Epithelial cell of esophagus (primary cell): ENCODE results near the gene RALGPS2.

ENCODE experiments used
- DNase-seq: peaks from one replicate; pipeline ENCODE4 v3.0.0; 2010; ENCODE audit warnings: low read depth
- H3K4me3 ChIP-seq: 2 replicates; pipeline ENCODE4 v1.5.1; 2011; ENCODE audit warnings: mild to moderate bottlenecking, low read length, control low read depth
- CTCF ChIP-seq: IDR thresholded peaks from 2 replicates; pipeline ENCODE4 v1.5.1; 2011; ENCODE audit warnings: low read depth, mild to moderate bottlenecking, low read length, control low read depth, inconsistent platforms; ENCODE audit not compliant: insufficient read depth; ENCODE audit errors: missing control alignments

RALGPS2 gene

GRCh38 chr1:178694923-178695525, 30.0 kb upstream of the RALGPS2 start:
- H3K4me3 ChIP-seq: no peak overlapping the region
- no peak for DNase-seq
- TF ChIP-seq CTCF: no peak

GRCh38 chr1:178702146-178702545, 22.9 kb upstream of the RALGPS2 start:
- DNase-seq: peak; percentile 30
- H3K4me3 ChIP-seq: no peak overlapping the region
- no peak for TF ChIP-seq CTCF

GRCh38 chr1:178704833-178705232, 20.2 kb upstream of the RALGPS2 start:
- TF ChIP-seq CTCF: no peak
- no peak overlapping the region for H3K4me3 ChIP-seq
- DNase-seq: no peak

DNA sequence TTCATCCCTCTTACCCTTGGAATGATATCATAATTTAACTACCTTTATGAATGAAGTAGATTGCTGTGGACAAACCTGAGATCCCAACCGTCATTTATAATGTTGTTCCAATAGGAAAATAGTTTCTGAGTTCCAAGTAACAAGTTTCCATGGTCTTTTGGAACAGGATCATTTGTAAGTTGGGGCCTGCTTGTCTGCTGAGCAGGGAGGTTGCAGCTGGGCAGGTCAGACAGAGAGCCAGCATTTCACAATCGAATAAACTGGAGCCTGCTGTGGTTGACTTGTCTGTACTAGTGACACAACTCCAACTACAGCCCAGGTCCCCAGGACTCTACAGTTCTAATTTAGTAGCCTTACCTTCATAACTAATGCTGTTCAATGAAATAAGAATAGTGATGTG, 18.6 kb upstream of the RALGPS2 start:
- peak; percentile 62 for DNase-seq
- TF ChIP-seq CTCF: no peak
- H3K4me3 ChIP-seq: no peak overlapping the region

DNA sequence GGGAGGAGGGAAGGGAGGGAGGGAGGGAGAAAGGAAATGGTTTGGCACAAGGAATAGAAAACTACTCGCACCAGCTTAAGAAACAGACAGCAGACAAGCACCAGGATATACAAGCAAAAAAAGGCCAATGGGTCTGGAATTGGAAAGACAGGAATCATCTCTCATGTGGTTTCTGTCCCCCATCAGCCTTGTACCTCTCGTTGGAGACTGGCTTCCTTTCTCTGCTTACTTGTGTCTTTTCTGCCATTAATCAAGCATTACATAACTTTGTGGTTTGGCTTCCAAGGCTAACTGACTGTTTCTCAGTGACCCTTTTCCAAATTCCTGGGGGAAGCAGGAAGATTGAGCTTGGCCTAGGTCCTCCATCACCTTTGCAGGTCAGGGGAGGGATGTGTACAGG, 11.8 kb upstream of the RALGPS2 start:
- DNase-seq: no peak
- TF ChIP-seq CTCF: no peak

GRCh38 chr1:178714453-178714852, 10.6 kb upstream of the RALGPS2 start:
- no peak for TF ChIP-seq CTCF
- DNase-seq: no peak

More for the DNA sequence above, 11.8 kb upstream of the RALGPS2 start:
- no peak overlapping the region for H3K4me3 ChIP-seq

DNA sequence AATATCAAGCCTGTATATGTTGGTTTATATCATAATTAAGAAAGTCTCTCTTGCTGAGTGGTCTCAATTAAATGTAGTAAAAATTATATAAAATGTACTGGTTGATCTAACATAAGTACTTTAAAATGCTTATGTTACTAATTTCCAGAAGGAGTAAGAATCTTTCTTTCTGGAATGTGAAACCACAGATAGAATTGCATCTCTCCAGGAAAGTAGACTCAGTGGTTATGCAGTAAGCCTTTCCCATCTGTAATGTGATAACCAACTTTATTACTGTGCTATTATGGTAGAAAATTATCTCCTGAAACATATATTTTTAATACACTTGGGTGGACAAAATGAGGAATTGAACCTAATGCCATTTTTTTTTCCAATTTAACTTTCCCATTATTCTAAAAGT, 8.9 kb upstream of the RALGPS2 start:
- TF ChIP-seq CTCF: no peak
- no peak overlapping the region for H3K4me3 ChIP-seq
- no peak for DNase-seq

More at GRCh38 chr1:178714453-178714852, 10.6 kb upstream of the RALGPS2 start:
- H3K4me3 ChIP-seq: no peak overlapping the region
